ENCODE data around the gene HTR3B.

HTR3B gene

GRCh38 chr11:113986351-113987140, 82.0 kb downstream of the HTR3B start:
- Histone ChIP-seq H3K27me3 (ENCODE audit: control insufficient read depth, insufficient read depth, low read length) (peaks cover 2% of the 10 kb centered on the region), H3K9ac (ENCODE audit: low read length) (no peak overlapping the region), H3K4me3 (ENCODE audit: low read length) (no peak overlapping the region), H3K4me1 (ENCODE audit: control insufficient read depth, insufficient read depth, low read length) (no peaks in the 10 kb centered on the region), H3K36me3 (ENCODE audit: control insufficient read depth, insufficient read depth, low read length) (no peaks in the 10 kb centered on the region), H3K27ac (ENCODE audit: low read depth, low read length) (no peak overlapping the region)

GRCh38 chr11:113989381-113989780, 84.8 kb downstream of the HTR3B start:
- Histone ChIP-seq H3K4me3 (ENCODE audit: low read length) (no peak overlapping the region), H3K36me3 (ENCODE audit: control insufficient read depth, insufficient read depth, low read length) (no peaks in the 10 kb centered on the region), H3K27ac (ENCODE audit: low read depth, low read length) (no peak overlapping the region), H3K4me1 (ENCODE audit: control insufficient read depth, insufficient read depth, low read length) (no peaks in the 10 kb centered on the region), H3K9ac (ENCODE audit: low read length) (no peak overlapping the region), H3K27me3 (ENCODE audit: control insufficient read depth, insufficient read depth, low read length) (peaks cover 2% of the 10 kb centered on the region)

GRCh38 chr11:113989916-113990315, 85.3 kb downstream of the HTR3B start:
- no peaks in the 10 kb centered on the region for H3K36me3 ChIP-seq (ENCODE audit: control insufficient read depth, insufficient read depth, low read length)
- no peaks in the 10 kb centered on the region for H3K4me1 ChIP-seq (ENCODE audit: control insufficient read depth, insufficient read depth, low read length)
- no peak overlapping the region for H3K4me3 ChIP-seq (ENCODE audit: low read length)
- H3K9ac ChIP-seq (ENCODE audit: low read length), result no peak overlapping the region
- no peak overlapping the region for H3K27ac ChIP-seq (ENCODE audit: low read depth, low read length)
- H3K27me3 ChIP-seq (ENCODE audit: control insufficient read depth, insufficient read depth, low read length), result peaks cover 2% of the 10 kb centered on the region

- no peak overlapping the region for H3K9ac ChIP-seq (ENCODE audit: low read length)
- no peak overlapping the region for H3K4me3 ChIP-seq (ENCODE audit: low read length)
- peaks cover 2% of the 10 kb centered on the region for H3K27me3 ChIP-seq (ENCODE audit: control insufficient read depth, insufficient read depth, low read length)
- no peak overlapping the region for H3K27ac ChIP-seq (ENCODE audit: low read depth, low read length)
- no peaks in the 10 kb centered on the region for H3K4me1 ChIP-seq (ENCODE audit: control insufficient read depth, insufficient read depth, low read length)
- no peaks in the 10 kb centered on the region for H3K36me3 ChIP-seq (ENCODE audit: control insufficient read depth, insufficient read depth, low read length)
Measured at GRCh38 chr11:113991170-113991569, 86.6 kb downstream of the HTR3B start.

- H3K27me3 ChIP-seq (ENCODE audit: control insufficient read depth, insufficient read depth, low read length), result peaks cover 2% of the 10 kb centered on the region
- no peak overlapping the region for H3K9ac ChIP-seq (ENCODE audit: low read length)
- no peak overlapping the region for H3K27ac ChIP-seq (ENCODE audit: low read depth, low read length)
- no peaks in the 10 kb centered on the region for H3K4me1 ChIP-seq (ENCODE audit: control insufficient read depth, insufficient read depth, low read length)
- H3K36me3 ChIP-seq (ENCODE audit: control insufficient read depth, insufficient read depth, low read length), result no peaks in the 10 kb centered on the region
- no peak overlapping the region for H3K4me3 ChIP-seq (ENCODE audit: low read length)
Measured at GRCh38 chr11:113991718-113992458, 87.3 kb downstream of the HTR3B start.

GRCh38 chr11:113992459-113993110, 88.0 kb downstream of the HTR3B start:
- H3K27me3 ChIP-seq (ENCODE audit: control insufficient read depth, insufficient read depth, low read length), result peaks cover 2% of the 10 kb centered on the region

GRCh38 chr11:113994077-113994954, 89.7 kb downstream of the HTR3B start:
- H3K9ac ChIP-seq (ENCODE audit: low read length), result no peak overlapping the region
- peaks cover 2% of the 10 kb centered on the region for H3K27me3 ChIP-seq (ENCODE audit: control insufficient read depth, insufficient read depth, low read length)
- no peak overlapping the region for H3K27ac ChIP-seq (ENCODE audit: low read depth, low read length)
- H3K36me3 ChIP-seq (ENCODE audit: control insufficient read depth, insufficient read depth, low read length), result no peaks in the 10 kb centered on the region
- no peak overlapping the region for H3K4me3 ChIP-seq (ENCODE audit: low read length)
- no peaks in the 10 kb centered on the region for H3K4me1 ChIP-seq (ENCODE audit: control insufficient read depth, insufficient read depth, low read length)

More at GRCh38 chr11:113992459-113993110, 88.0 kb downstream of the HTR3B start:
- H3K4me3 ChIP-seq (ENCODE audit: low read length), result no peak overlapping the region
- H3K36me3 ChIP-seq (ENCODE audit: control insufficient read depth, insufficient read depth, low read length), result no peaks in the 10 kb centered on the region
- H3K27ac ChIP-seq (ENCODE audit: low read depth, low read length), result no peak overlapping the region
- no peak overlapping the region for H3K9ac ChIP-seq (ENCODE audit: low read length)
- H3K4me1 ChIP-seq (ENCODE audit: control insufficient read depth, insufficient read depth, low read length), result no peaks in the 10 kb centered on the region
